Inflammatory macrophage treated with lipopolysaccharide for 1 hour (primary cell): ENCODE results near the gene ST3GAL3.
"Not testable (repeated sequence)": the region's sequence is repeated elsewhere in the genome, so short reads cannot be mapped to it uniquely, and the experiment has no call there.

Experiments used
- DNase-seq, 2 donors: peaks; one replicate each; pipeline ENCODE4 v3.0.0-alpha.2; 2020 to 2022

ST3GAL3 gene

DNA sequence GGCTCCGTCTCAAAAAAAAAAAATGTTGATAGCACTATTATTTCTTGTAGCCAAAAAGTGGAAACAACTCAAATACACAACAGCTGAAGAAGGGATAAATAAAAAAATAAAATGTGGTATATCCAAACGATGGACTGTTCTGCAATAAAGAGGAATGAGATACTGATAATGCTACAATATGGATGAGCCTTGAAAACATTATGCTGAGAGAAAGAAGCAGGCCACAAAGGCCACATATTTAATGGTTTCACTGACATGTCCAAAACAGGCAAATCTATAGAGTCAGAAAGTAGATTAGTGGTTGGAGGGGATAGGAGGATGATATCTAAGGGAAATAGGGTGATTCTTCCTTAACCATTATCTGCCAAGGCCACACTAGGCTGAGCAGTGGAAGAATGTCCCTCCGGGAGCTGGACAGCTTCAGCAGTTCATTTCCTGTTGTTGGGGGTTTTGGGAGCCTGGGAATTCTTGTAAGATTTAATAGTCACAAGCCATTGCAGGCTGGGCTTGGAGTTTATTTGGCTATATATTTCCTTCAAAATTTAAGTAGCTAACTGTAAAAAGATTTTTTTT, 53.5 kb downstream of the ST3GAL3 start:
- DNase-seq: no peak

DNA sequence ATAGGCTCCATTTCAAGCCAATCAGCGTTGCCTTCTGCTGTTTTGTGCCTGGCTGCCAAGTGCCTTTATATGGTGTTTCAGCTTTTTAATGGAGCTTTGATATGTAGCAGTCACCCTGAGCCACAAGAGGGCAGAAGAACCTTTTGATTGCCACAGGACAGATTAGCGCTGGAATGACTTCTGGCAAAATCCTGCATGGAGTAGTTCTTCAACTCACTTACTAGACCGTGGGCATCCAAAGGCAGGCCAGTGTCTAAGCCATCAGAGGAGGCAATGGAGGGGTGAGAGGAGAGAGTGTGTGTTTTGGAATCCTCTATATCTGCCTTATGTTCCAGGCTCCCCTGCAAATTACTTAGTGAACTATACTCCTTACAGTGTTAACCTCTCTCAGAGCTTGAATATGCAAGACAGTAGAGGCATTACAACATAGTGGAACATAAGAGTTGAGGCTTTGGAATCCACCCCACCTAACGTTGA, 56.2 kb downstream of the ST3GAL3 start:
- peak; percentile 65 to 81 for DNase-seq

DNA sequence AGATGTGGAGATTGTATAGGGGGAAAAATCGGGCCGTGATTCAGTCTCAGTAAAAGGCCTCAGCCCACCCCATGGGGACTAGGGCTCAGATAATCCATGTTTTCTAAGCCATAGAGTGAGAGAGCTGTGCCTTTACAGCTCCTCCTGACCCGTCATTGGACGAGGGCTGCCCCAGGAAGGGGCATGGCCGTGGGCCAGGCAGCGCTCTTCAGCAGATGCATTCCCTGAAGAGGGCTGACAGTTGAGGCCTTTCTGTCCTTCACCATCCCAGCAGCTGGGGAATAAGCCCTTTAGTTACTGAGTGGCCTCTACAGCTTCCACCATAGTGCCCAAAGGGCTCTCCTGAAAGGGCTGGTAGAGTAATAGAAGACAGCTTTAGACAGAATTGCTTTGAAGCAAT, 57.2 kb downstream of the ST3GAL3 start:
- no peak for DNase-seq

DNA sequence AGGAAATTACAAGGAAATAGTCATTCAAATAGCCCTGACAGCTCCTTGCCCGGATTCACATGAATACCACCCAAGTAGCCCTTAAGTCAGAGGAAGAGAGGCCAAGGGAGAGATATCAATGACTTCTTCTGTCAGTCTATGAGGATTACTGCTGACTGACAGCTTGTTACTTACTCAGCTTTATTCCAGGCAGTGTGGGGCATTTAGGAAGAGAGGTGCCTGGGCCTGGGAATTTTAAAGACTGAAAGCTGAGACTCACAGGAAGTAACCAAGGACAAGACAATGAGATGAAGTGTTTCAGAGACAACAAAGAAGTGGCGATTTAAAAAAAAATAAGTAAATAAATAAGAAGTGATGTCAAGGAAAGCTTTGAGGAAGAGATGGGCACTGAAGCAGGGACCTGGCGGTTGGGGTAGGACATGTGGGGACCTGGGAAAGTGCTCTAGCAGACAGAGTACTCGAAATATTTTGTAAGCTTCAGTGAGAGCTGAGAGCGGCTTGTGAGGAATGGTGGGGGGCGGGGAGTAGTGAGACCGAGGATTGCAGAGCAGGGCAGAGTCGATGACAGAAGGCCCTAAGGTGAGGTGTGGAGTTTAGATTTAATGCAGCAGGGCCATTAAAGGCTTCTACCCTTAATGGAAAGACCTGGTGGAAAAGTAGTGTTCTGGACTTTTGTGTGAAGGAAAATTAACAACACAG, 58.9 kb downstream of the ST3GAL3 start:
- DNase-seq: no peak

DNA sequence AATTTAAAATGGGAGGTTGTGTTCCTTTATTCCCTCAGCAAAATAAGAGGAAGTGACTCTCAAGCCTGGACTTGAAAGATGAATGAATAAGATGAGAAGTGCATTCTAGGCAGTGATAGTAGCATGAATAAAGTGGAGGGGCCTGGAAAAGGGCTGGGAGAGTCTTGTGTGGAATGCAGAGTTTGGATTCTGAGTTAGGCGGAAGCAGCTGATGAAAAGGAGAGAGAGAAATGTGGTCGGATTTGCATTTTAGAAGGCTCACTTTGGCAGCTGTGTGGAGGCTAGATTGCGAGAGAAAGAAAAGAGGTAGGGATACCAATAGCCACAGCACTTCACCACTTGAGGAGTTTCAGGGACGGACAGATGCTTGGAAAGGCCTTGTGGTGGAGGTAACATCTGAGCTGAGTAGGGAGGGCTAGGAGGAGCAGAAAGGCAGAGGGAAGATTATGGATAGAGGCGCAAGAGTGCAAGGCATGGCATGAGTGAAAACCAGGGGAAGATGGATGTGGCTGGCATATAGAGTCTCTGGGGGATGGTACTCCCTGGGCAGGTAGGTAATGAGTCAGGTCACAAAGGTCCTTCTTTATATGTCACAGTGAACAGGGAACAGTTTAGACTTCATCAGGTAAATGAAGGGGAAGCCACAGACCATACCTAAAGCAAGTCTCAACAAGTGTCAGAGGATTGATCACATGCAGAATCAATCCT, 59.6 kb downstream of the ST3GAL3 start:
- no peak for DNase-seq

DNA sequence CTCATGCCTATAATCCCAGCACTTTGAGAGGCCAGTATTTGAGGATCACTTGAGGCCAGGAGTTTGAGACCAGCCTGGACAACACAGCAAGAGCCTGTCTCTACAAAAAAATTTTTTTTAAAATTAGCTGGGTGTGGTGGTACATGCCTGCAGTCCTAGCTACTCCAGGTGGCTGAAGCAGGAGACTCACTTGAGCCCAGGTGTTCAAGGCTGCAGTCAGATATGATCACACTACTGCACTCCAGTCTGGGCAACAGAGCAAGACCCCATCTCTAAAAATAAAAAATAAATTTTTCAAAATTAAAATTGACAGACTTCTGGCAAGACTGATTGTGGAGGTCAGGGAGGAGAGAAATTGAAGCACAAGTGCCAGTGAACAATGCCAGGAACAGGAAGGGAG, 60.8 kb downstream of the ST3GAL3 start:
- DNase-seq: no peak

DNA sequence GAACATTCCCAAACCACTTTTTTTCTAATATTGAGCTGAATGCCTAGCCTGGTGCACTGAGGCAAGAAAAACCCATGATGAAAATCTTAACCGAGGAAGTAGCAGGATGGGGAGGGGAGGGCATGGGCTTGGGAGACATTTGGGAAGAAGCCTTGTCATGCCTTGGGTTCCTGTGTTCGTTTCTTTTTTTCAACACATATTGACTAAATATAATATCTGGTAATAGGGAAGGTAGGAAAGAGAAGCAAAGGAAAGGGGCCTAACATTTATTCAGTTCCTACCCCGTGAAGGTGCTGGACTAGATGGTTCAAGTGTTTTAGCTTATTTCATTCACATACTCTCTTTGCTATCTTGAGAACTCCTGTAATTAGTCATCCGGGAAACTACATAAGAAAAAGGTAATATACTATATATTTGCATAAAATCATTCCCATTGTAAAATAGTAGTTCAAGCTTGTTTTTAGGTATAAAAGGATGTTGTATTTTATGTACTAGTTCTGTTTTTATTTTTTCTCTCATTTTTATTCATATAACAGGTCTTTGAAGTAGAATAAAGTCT, 62.1 kb downstream of the ST3GAL3 start:
- DNase-seq: no peak

DNA sequence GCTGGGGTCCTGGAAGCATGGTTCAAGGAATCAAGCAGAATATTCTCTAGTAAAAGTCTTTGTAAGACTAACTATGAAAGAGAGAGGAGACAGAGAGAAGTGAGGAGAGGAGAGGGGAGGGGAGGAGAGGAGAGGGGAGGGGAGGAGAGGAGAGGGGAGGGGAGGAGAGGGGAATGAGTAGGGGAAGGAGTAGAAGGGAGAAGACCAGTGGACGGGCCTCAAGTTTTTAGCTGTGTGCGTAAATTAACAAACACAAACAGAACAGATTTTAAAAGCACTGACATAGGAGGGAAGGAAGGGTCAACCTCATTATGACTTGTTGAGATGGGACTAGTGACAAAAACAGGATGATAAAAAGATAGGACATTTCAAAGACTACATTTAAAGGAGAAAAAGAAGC, 62.8 kb downstream of the ST3GAL3 start:
- DNase-seq: no peak

DNA sequence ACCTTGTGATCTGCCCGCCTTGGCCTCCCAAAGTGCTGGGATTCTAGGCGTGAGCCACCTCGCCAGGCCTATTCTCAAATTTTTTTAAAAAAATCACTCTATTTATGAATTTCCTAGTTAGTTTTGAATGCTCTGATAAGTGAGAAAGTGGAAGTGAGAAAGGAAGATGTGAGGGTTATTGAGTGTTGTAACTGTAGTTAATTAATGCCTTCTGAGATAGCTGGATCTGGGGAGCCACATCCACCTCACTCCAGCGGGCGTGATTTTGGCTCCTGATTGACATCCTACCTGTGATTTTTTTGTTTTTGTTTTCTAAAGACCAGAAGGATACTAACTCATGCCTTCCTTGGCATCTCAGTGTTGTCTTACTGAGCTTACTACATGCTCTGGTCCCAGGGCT, 65.6 kb downstream of the ST3GAL3 start:
- DNase-seq: no peak

DNA sequence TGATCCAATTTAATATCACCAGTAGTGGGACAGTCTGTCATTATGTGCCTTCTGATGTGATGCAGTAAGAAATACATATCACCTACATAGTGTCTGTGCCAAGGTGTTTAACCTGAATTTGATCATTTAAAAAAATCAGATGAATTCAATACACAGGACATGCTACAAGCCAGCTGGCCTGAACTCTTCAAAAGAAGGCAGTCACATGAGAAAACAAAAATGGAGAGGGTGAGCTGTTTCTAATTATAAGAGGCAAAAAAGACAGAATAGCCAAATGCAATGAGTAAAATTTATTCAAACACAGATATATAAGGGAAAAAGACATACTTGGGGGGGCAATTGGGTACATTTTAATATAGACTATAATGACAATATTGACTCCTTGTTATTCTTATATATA, 66.5 kb downstream of the ST3GAL3 start:
- no peak for DNase-seq

DNA sequence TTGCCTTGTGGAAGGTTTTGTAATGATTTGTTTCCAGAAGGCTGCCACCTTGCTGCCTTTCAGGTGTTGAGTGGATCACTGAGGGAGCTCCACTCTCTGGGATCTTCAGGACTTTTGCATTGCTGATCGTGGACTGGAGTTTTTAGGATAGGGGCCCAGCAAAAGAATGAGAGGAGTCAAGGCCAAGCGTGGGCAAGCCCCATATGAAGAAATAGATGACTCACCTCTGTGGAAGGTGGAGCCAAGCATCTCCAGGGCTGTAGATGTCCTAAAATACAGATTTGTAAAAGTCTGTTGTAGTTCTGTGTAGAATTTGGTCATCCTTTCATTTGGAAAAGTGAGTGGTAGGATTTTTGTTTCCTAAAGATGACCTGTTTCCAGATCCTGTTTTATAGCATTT, 67.0 kb downstream of the ST3GAL3 start:
- peak; percentile 50 to 52 for DNase-seq

DNA sequence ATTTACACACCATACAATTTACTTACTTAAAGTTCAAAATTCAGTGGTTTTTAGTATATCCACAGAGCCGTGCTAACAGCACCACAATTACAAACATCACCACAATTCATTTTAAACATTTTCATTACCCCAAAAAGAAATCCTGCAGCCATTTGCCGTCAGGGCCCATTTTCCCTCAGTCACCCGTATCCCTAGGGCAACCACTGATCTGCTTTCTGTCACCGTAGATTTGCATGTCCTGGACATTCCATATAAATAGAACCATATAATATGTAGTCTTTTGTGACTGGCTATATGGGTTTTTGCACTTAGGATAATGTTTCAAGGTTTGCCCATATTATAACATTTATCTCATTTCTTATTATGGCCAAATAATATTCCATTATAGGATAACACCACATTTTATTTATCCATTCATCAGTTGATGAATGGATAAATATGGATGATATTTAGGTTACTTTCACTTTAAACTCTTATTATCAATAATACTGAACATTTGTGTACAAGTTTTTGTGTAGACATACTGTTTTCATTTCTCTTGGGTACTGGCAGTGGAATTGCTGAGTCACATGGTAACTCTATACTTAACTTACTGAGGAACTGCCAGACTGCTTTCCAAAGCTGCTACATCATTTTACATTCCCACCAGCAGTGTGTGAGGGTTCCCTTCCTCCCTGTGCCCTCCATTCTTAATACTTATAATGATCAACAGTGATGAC, 68.9 kb downstream of the ST3GAL3 start:
- DNase-seq: no peak

DNA sequence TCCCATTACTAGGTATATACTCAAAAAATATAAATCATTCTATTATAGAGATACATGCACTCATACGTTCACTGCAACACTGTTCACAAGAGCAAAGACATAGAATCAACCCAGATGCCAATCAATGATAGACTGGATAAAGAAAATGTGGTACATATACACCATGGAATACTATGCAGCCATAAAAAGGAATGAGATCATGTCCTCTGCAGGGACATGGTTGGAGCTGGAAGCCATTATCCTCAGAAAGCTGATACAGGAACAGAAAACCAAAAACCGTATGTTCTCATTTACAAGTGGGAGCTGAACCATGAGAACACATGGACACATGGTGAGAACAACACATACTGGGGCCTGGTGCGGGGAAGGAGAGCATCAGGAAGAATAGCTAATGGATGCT, 70.6 kb downstream of the ST3GAL3 start:
- not testable (repeated sequence) for DNase-seq

DNA sequence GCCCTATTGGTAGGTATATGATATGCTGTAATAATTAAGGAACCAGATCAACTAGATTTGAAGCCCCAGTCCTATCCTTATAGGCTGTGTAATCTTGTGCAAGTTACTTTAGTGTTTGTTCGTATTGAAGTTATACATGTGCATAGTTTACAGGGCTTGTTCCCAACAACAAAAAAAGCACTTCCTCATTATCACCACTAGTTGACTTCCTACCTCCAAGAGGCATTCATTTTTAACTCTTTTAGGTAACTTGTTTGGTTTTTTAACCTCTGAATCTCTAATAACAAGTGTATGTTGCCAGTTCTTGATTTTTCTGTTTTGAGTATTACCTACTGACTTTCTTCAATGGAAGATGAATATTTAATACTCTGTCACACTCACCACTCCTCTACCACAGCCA, 71.9 kb downstream of the ST3GAL3 start:
- DNase-seq: no peak

DNA sequence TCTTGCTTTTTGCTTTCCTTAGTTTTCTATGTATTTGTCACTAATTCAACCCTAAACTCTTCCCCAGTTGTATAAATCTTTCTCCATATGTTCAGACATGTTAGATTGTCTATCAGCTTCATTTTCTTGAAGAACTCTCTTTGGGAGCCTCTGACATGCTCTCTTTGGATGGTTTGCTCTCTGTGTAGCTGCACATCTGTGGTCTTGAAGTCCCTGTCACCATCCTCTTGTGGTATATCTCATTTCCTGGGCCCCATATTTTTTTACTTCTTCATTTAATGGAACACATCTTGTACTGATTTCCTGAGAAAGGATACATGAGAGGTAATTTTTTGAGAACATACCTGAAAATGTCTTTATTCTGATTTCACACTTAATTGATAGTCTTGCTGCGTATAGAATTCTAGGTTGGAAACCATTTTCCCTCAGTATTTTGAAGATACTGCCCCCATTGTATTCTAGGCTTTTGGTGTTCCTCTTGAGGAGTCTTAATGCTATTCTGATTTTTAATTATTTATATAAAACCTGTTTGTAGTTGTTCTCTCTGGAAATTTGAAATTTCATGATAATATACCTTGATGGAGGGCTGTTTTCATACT, 72.6 kb downstream of the ST3GAL3 start:
- no peak for DNase-seq

DNA sequence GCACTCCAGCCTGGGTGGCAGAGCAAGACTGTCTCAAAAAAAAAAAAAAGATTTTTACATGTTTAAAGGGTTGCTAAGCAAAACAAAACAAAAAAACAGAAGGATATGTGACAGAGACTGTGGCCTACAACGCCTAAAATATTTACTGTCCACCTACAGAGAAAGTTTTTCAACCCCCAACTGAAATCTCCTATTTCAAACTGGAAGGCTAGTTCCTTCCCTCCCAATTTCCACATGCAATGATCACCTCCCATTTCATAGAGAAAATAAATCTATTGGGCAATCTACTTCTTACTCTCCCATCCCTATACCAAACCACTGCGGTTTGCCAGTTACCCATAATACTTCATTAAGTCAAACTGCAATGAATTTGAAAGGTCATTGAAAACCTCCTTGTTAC, 74.2 kb downstream of the ST3GAL3 start:
- DNase-seq: peak in 1 of 2 donors; percentile 23

DNA sequence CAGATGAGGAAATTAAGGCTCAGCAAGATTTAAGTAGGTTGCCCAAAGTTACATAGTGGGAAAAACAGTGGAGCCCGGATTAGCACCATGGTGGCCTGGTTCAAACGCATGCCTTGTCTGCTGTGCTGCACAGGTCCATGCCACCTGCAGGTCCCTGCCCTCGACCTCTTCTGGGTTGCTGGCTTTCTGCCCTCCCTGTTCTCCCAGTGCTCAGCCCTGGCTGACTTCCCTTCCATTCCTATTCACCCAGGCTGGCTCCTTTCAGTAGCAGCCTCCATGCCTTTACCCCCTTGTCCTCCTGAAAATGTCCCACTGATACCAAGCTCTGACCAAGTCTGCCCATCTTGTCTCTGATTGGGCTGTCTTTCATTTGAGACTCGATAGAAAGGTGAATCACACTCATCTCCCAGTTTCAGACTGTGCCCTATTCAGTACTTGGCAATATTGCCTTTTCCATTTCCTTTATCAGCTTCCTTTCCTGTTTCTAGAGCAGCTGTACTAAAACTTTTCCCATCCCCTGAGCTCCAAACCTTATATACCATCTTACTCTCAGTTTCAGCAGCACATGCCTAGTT, 75.8 kb downstream of the ST3GAL3 start:
- no peak for DNase-seq

DNA sequence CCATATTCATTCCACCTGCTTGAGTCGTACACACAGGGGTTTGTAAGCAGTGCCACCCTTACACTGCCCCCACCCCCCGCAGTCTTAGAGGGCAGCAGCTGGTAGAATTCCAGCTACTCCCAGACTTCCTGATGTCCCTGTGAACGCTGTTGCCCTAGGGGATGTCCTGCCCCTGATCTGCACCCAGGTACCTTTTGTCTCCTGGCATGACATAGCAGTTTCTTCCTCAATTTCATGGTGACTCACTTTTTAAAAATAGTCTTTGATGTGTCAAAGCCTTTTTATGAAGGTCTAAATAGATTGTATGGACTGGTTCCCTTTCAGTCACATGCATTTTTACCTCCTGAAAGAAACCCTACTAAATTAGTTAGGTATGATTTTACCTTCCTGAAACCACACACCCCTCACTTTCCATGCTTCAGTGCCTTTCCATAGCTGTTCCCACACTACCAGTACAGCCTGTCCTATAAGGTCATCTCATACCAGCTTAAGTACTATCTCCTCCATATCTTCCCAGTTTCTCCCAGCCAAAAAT, 76.4 kb downstream of the ST3GAL3 start:
- peak; percentile 26 to 48 for DNase-seq

DNA sequence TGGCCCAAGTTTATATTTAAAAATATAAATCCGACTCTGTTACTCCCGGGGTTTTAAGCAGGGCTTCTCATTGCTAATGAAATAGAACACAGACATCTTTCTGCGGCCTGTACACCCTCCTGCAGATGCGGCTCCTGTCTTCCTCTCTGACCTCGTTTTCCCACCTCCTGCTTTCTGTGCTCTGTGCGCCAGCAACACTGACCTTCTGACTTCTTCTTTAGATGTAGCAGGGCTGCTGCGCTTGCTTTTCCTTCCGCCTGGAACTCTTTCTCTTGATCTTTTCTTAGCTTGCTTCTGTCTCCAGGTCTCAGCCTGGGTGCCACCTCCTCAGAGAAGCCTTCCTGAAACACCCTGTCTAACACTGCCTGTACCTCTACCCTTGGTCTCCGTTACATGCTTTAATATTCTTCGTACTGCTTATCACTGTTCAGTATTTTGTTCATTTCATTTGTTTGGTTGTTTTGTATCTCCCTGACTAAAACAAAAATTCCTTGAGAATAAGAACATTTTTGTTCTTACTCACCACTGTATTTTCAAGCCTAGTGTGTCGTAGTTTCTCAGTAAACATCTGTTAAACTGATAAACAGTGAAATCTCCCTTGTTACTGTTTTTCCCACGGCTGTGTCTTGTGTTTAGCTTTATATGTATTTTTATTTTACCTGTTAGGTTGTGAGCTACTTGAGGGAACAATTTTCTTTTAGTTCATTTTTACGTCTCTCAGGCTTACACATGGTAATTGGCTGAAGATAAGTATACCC, 79.0 kb downstream of the ST3GAL3 start:
- DNase-seq: no peak

DNA sequence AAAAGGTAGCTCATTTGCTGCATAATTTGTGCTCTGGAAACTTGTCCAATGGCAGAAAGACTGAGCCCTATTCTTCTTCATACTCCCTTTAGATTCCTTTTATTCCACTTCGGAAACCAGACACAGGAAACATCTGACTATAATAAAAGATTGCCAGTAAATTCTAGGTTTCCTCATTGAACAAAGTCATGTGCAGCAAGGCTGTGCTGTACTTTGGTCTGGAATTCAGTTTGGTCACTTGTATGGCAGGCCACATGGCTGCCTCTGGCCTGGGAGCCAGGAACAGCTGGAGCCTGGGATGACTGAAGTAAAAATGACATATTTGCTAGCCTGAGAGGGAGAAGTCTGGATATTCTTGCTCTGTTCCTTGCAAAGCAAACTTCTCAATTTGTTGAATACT, 79.6 kb downstream of the ST3GAL3 start:
- DNase-seq: no peak
